ENCODE data around the gene CHMP6. TPM values are rescaled to one million over a fixed set of nuclear protein-coding genes. Genes with fewer than 3 reads are reported as not detected.
A peak's percentile ranks its signal among the peaks of the same experiment; 100 is the strongest.

The CHMP6 gene
- total and polyA plus RNA-seq, 12 donors = 17.5 to 30.6 (median 22.8) TPM

GRCh38 chr17:81012574-81013447 lies 21.2 kb downstream of the CHMP6 start:
- no peak overlapping the region for H3K27ac ChIP-seq
- no peaks in the 10 kb centered on the region for H3K36me3 ChIP-seq
- ATAC-seq (peak in 1 of 8 donors; percentile 47), DNase-seq (no peak)
- H3K4me3 ChIP-seq = no peak overlapping the region
- intact Hi-C loops (cut with DNase I) = loop anchor here in 1 of 10 donors (10.0 kb wide), 1 partner anchor 192 kb away; no protein-coding TSS in a partner anchor
- no peak for TF ChIP-seq CTCF (IDR thresholded peaks at IDR 0.05)
- peaks cover 0 to 12% (median 3%) of the 10 kb centered on the region in 9 donors for H3K4me1 ChIP-seq
- peaks cover 0 to 28% (median 3%) of the 10 kb centered on the region in 11 donors for H3K9me3 ChIP-seq
- 88 to 92% methylated on average over 13 of the region's 13 CpGs for WGBS, 2 donors
- H3K27me3 ChIP-seq = no peaks in the 10 kb centered on the region

GRCh38 chr17:81013642-81014041 lies 22.0 kb downstream of the CHMP6 start:
- intact Hi-C loops (cut with DNase I) = loop anchor here in 1 of 10 donors (10.0 kb wide), 1 partner anchor 191 kb away; no protein-coding TSS in a partner anchor
- Histone ChIP-seq H3K9me3 (peaks cover 0 to 28% (median 3%) of the 10 kb centered on the region in 11 donors), H3K4me3 (no peak overlapping the region), H3K27me3 (no peaks in the 10 kb centered on the region), H3K4me1 (peaks cover 0 to 19% (median 11%) of the 10 kb centered on the region in 9 donors), H3K27ac (no peak overlapping the region), H3K36me3 (no peaks in the 10 kb centered on the region)
- ATAC-seq (no peak), DNase-seq (no peak)
- no peak for TF ChIP-seq CTCF (IDR thresholded peaks at IDR 0.05)
- 73 to 74% methylated on average over 6 of the region's 6 CpGs for WGBS, 2 donors

- no peak for ATAC-seq
- intact Hi-C loops (cut with DNase I) = loop anchor here in 1 of 10 donors (10.0 kb wide), 1 partner anchor 190 kb away; no protein-coding TSS in a partner anchor
- 83 to 90% methylated on average over 1 of the region's 1 CpG for WGBS, 2 donors
Observed at GRCh38 chr17:81015136-81015535, 23.5 kb downstream of the CHMP6 start.

More at GRCh38 chr17:81015136-81015535, 23.5 kb downstream of the CHMP6 start:
- H3K27ac ChIP-seq = no peak overlapping the region
- H3K4me3 ChIP-seq = no peak overlapping the region
- no peak for TF ChIP-seq CTCF (IDR thresholded peaks at IDR 0.05)
- DNase-seq = no peak
- peaks cover 0 to 28% (median 3%) of the 10 kb centered on the region in 11 donors for H3K9me3 ChIP-seq
- H3K27me3 ChIP-seq = no peaks in the 10 kb centered on the region
- H3K4me1 ChIP-seq = peaks cover 0 to 20% (median 15%) of the 10 kb centered on the region in 9 donors
- no peaks in the 10 kb centered on the region for H3K36me3 ChIP-seq
